ENCODE results near the gene ZNF385A. TPM values are rescaled to one million over a fixed set of nuclear protein-coding genes. Genes with fewer than 3 reads are reported as not detected.
A peak's percentile ranks its signal among the peaks of the same experiment; 100 is the strongest.

Gene ZNF385A
- total RNA-seq, 1 experiment from 2014 or later, result 5.5 TPM

- no peak for DNase-seq (ENCODE audit: extremely low read depth, low read depth)
Measured at GRCh38 chr12:54416687-54417603, 32.4 kb upstream of the ZNF385A start.

- no peak for DNase-seq (ENCODE audit: extremely low read depth, low read depth)
Measured at GRCh38 chr12:54415221-54415929, 30.8 kb upstream of the ZNF385A start.

- no peak for DNase-seq (ENCODE audit: extremely low read depth, low read depth)
Measured at GRCh38 chr12:54413284-54414190, 29.0 kb upstream of the ZNF385A start.

- DNase-seq (ENCODE audit: extremely low read depth, low read depth), result no peak
Measured at GRCh38 chr12:54412786-54413185, 28.3 kb upstream of the ZNF385A start.

GRCh38 chr12:54412348-54412747 is 27.8 kb upstream of the ZNF385A start:
- DNase-seq (ENCODE audit: extremely low read depth, low read depth), result no peak

GRCh38 chr12:54411391-54412241 is 27.1 kb upstream of the ZNF385A start:
- no peak for DNase-seq (ENCODE audit: extremely low read depth, low read depth)

GRCh38 chr12:54409267-54409666 is 24.7 kb upstream of the ZNF385A start:
- DNase-seq (ENCODE audit: extremely low read depth, low read depth), result no peak

GRCh38 chr12:54407183-54407905 is 22.8 kb upstream of the ZNF385A start:
- DNase-seq (ENCODE audit: extremely low read depth, low read depth), result no peak

- DNase-seq (ENCODE audit: extremely low read depth, low read depth), result no peak
Measured at GRCh38 chr12:54405573-54405972, 21.0 kb upstream of the ZNF385A start.

GRCh38 chr12:54405106-54405505 is 20.6 kb upstream of the ZNF385A start:
- DNase-seq (ENCODE audit: extremely low read depth, low read depth), result no peak

- no peak for DNase-seq (ENCODE audit: extremely low read depth, low read depth)
Measured at GRCh38 chr12:54404061-54405004, 19.8 kb upstream of the ZNF385A start.

- DNase-seq (ENCODE audit: extremely low read depth, low read depth), result no peak
Measured at GRCh38 chr12:54401119-54401518, 16.6 kb upstream of the ZNF385A start.

GRCh38 chr12:54398995-54399793 is 14.7 kb upstream of the ZNF385A start:
- DNase-seq (ENCODE audit: extremely low read depth, low read depth), result peak; percentile 83

- no peak for DNase-seq (ENCODE audit: extremely low read depth, low read depth)
Measured at GRCh38 chr12:54398218-54398617, 13.7 kb upstream of the ZNF385A start.

- no peak for DNase-seq (ENCODE audit: extremely low read depth, low read depth)
Measured at GRCh38 chr12:54397157-54397556, 12.6 kb upstream of the ZNF385A start.

- no peak for DNase-seq (ENCODE audit: extremely low read depth, low read depth)
Measured at GRCh38 chr12:54395545-54395944, 11.0 kb upstream of the ZNF385A start.

- no peak for DNase-seq (ENCODE audit: extremely low read depth, low read depth)
Measured at GRCh38 chr12:54394986-54395385, 10.5 kb upstream of the ZNF385A start.
